Activated T-cell treated with anti-CD3 and anti-CD28 coated beads, Interleukin-2, amount 50 U/mL, for 4 hours (primary cell): ENCODE data around the gene STRADB. TPM values are rescaled to one million over a fixed set of nuclear protein-coding genes. Genes with fewer than 3 reads are reported as not detected.
"Not testable (repeated sequence)": the region's sequence is repeated elsewhere in the genome, so short reads cannot be mapped to it uniquely, and the experiment has no call there.

Source experiments
- ATAC-seq, 2 donors: fragments of 200-7000 bp; cut with Tn5 transposase; one replicate each; pipeline ENCODE4 v1.10.0; 2021
- DNase-seq: peaks from one replicate; pipeline ENCODE4 v3.0.0-alpha.2; 2020
- H3K27me3 Mint-ChIP-seq: one replicate; pipeline ENCODE4 v1.8.0; 2021; ENCODE audit warnings: low read depth, mixed read lengths
- H3K36me3 Mint-ChIP-seq: one replicate; pipeline ENCODE4 v1.8.0; 2022; ENCODE audit warnings: mixed read lengths; ENCODE audit not compliant: insufficient read depth
- H3K4me1 Mint-ChIP-seq: one replicate; pipeline ENCODE4 v1.8.0; 2021; ENCODE audit warnings: low read depth, mixed read lengths
- H3K4me3 Mint-ChIP-seq: one replicate; pipeline ENCODE4 v1.8.0; 2021; ENCODE audit warnings: mild to moderate bottlenecking, moderate library complexity, mixed read lengths
- H3K9me3 Mint-ChIP-seq: one replicate; pipeline ENCODE4 v1.8.0; 2021; ENCODE audit warnings: mixed read lengths
- total RNA-seq, 3 donors: library from RNA; stranded (reverse); gene quantifications; one replicate each; pipeline ENCODE4 v1.2.1, GENCODE V29; 2021

STRADB gene
- total RNA-seq, 3 donors from 2014 or later: 10.8 to 15.9 (median 11.9) TPM

DNA sequence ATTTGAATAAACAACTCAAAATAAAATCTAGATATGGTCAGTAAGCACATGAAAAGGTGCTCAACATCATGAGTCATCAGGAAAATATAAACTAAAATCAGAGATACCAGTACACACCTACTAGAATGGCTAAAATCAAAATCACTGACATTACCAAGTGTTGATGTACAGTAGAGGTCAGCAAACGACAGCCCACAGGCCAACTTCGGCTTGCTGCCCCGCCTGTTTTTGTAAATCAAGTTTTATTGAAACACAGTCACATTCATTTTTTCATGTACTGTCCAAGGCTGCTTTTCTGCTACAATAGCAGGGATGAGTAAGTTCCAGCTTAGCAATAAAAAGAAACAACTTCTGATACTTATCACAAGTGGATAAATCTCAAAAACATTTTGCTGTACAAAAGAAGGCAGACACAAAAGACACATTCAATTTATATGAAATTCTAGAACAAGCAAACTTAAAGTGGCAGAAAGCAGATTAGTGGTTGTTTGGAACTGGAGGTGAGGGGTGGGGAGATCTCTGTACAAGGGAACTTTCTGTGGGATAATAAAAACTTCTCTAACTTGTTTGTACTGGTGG, 32.4 kb upstream of the STRADB start:
- Mint-ChIP-seq H3K27me3 (no peaks in the 10 kb centered on the region), H3K4me1 (peaks cover 47% of the 10 kb centered on the region), H3K36me3 (peaks cover 4% of the 10 kb centered on the region), H3K9me3 (no peaks in the 10 kb centered on the region), H3K4me3 (no peak overlapping the region)
- ATAC-seq: no peak
- DNase-seq: no peak

DNA sequence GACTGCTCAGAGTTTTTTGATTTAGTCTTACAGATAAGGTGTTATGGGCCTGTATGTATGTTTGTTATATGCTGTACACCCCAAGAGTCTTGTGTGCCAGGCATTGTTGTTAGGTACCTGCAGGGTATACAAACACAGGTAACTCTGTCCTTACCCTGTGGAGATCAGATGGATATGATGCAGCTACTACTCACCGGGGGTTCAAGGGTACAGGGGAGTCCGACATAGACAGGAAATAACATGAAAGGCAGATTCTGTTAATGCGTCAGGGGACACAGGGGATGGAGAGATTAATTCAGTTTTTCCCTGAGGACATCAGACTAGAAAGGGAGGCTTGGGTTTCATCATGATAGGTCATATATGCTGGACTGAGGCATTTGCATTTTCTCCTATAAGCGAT, 31.6 kb upstream of the STRADB start:
- Mint-ChIP-seq H3K27me3 (no peaks in the 10 kb centered on the region), H3K36me3 (peaks cover 4% of the 10 kb centered on the region), H3K4me1 (peaks cover 48% of the 10 kb centered on the region), H3K9me3 (no peaks in the 10 kb centered on the region), H3K4me3 (no peak overlapping the region)
- DNase-seq: no peak
- ATAC-seq: peak; percentile 22 to 38

DNA sequence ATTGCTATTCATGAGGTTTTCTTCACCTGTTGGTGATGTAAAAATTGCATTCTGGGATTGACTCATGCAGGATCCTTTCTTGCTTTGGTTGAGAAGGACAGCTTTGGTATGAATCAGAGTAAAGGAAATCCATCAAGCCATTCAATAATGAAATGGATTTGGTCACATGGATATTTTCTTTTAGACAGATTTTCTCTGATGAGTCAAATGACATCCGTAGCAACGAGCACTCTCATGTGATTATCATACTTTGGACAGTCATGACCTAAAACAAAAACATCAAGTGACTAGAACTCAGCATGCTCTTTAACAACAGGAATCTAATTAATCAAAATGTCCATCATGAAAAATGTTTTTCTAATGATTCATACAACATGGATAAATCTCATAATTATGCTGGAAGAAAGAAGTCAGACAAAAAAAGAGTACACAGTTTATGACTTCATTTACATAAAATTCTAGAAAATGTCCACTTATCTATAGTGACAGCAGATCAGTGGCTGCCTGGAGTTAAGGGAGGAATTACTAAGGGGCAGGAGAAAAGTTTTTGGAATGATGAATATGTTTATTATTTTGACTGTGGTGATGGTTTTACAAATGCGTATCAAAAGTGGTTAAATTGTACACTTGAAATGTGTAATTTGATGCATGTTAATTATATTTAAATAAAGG, 31.0 kb upstream of the STRADB start:
- ATAC-seq (peak; percentile 51 to 73), DNase-seq (no peak)
- H3K27me3 Mint-ChIP-seq: no peaks in the 10 kb centered on the region
- no peak overlapping the region for H3K4me3 Mint-ChIP-seq
- peaks cover 48% of the 10 kb centered on the region for H3K4me1 Mint-ChIP-seq
- no peaks in the 10 kb centered on the region for H3K9me3 Mint-ChIP-seq
- peaks cover 4% of the 10 kb centered on the region for H3K36me3 Mint-ChIP-seq

DNA sequence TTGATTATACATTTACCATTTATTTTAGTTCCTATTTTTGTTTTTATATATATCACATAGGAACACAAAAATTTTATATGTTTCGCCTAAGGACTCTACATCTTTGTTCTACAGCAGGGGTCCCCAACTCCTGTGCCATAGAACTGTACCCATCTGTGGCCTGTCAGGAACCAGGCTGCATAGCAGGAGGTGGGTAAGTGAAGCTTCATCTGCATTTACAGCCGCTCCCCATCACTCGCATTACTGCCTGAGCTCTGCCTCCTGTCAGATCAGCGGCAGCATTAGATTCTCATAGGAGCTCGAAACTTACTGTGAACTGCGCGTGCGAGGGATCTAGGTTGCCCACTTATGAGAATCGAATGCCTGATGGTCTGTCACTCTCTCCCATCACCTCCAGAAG, 25.6 kb upstream of the STRADB start:
- peaks cover 1% of the 10 kb centered on the region for H3K36me3 Mint-ChIP-seq
- H3K4me1 Mint-ChIP-seq: peaks cover 28% of the 10 kb centered on the region
- ATAC-seq: no peak
- H3K27me3 Mint-ChIP-seq: no peaks in the 10 kb centered on the region
- H3K9me3 Mint-ChIP-seq: no peaks in the 10 kb centered on the region
- H3K4me3 Mint-ChIP-seq: no peak overlapping the region
- DNase-seq: no peak

DNA sequence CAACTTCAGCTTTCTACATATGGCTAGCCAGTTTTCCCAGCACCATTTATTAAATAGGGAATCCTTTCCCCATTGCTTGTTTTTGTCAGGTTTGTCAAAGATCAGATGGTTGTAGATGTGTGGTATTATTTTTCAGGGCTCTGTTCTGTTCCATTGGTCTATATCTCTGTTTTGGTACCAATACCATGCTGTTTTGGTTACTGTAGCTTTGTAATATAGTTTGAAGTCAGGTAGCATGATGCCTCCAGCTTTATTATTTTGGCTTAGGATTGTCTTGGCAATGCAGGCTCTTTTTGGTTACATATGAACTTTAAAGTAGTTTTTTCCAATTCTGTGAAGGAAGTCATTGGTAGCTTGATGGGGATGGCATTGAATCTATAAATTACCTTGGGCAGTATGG, 23.2 kb upstream of the STRADB start:
- H3K4me3 Mint-ChIP-seq, H3K27me3 Mint-ChIP-seq, H3K36me3 Mint-ChIP-seq, DNase-seq, ATAC-seq, H3K9me3 Mint-ChIP-seq: not testable (repeated sequence)
- H3K4me1 Mint-ChIP-seq: peaks cover 33% of the 10 kb centered on the region

DNA sequence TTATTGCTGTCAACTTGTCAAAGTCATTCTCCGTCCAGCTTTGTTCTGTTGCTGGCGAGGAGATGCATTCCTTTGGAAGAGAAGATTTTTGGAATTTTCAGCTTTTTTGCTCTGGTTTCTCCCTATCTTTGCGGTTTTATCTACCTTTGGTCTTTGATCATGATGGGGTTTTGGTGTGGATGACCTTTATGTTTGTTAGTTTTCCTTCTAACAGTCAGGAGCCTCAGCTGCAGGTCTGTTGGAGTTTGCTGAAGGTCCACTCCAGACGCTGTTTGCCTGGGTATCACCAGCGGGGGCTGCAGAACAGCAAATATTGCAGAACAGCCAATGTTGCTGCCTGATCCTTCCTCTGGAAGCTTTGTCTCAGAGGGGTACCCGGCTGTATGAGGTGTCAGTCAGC, 21.7 kb upstream of the STRADB start:
- not testable (repeated sequence) for H3K27me3 Mint-ChIP-seq, DNase-seq

DNA sequence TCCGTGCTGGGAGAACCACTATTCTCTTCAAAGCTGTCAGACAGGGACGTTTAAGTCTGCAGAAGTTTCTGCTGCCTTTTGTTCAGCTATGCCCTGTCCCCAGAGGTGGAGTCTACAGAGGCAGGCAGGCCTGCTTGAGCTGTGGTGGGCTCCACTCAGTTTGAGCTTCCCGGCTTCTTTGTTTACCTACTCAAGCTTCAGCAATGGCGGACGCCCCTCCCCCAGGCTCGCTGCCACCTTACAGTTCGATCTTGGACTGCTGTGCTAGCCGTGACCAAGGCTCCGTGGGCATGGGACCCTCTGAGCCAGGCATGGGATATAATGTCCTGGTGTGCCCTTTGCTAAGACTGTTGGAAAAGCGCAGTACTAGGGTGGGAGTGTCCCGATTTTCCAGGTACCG, 21.2 kb upstream of the STRADB start:
- not testable (repeated sequence) for H3K36me3 Mint-ChIP-seq, ATAC-seq, H3K9me3 Mint-ChIP-seq, DNase-seq, H3K27me3 Mint-ChIP-seq, H3K4me3 Mint-ChIP-seq
- peaks cover 45% of the 10 kb centered on the region for H3K4me1 Mint-ChIP-seq

More for the DNA sequence above, 21.7 kb upstream of the STRADB start:
- not testable (repeated sequence) for H3K36me3 Mint-ChIP-seq, H3K9me3 Mint-ChIP-seq, ATAC-seq, H3K4me3 Mint-ChIP-seq
- H3K4me1 Mint-ChIP-seq: peaks cover 43% of the 10 kb centered on the region

DNA sequence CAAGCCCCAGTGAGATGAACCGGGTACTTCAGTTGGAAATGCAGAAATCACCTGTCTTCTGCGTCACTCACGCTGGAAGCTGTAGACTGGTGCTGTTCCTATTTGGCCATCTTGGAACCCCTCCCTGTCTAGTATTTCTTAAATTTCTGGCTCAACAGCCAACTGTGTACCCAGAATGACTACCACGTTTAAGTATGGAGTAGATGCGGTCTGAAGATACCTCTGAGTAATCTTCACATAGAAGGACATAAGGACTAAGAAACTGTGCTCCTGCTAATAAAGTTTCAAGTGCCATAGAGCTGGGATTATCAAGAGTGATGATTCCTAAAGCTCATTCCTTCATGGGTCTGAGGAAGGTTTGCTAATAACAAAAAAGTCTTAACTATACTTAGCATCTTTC, 20.7 kb upstream of the STRADB start:
- Mint-ChIP-seq H3K4me1 (peaks cover 48% of the 10 kb centered on the region), H3K27me3 (no peaks in the 10 kb centered on the region), H3K4me3 (no peak overlapping the region), H3K9me3 (no peaks in the 10 kb centered on the region), H3K36me3 (peaks cover 6% of the 10 kb centered on the region)
- DNase-seq (no peak), ATAC-seq (no peak)

DNA sequence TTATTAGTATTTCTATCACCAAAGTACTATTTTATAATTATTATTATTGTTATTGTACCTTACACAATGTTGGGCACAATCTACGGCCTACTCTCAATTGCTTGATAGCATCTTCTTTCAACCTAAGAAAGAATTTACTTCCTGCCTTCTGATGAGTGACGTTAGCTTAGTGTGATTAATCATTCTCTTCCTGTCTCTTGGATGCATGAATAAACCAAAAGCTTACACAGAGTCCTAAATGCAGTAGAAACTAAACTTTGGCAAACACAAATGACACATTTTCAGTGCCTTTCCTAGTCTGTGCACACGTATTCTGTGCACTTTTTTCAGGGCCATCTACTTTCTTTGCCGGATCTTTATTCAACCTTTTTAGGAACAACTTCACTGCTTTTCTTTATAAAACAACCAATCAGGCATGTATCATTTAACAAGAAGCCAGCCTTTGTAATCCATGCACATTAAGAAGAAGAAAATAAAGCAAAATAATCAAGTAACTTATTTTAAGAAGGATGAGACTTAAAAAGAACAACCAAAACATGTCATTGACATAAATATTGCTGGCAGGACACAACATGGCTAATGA, 19.4 kb upstream of the STRADB start:
- no peak for DNase-seq
- H3K4me1 Mint-ChIP-seq: peaks cover 54% of the 10 kb centered on the region

DNA sequence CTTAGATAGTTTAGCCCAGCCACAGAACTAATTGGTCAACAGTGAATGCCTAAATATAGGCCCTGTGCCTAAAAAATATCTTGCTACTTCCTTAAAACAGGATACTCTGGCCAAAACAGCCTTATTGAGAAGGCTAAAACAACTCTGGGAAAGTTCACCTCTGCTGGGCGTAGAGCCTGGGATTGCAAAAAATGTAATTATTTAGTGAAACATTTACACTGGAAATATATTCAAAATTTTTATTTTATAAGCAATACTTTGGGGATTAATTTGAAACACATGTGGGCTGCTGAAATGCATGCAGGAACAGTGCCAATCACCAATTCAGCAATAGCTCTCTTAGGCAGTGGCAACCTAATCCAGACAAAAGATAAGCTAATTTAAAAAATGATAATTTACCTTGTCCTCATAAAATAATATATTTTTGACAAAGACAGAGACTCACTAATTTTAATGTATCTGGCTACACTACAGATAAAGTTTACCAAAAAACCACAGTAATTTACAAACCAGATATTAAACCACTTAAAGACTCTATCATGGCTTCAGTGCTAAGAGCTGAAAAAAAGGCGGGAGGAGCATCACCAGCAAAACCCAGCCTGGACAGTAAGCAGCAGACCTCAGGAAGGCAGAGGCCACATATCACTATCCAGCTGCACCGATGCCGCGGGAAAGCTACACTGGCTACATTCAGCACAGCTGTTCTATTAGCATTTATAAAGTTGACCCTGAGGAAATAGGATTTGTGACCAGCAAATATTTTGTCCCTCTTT, 18.7 kb upstream of the STRADB start:
- peaks cover 60% of the 10 kb centered on the region for H3K4me1 Mint-ChIP-seq
- no peak for ATAC-seq
- H3K36me3 Mint-ChIP-seq: peaks cover 7% of the 10 kb centered on the region
- DNase-seq: no peak
- no peaks in the 10 kb centered on the region for H3K9me3 Mint-ChIP-seq
- no peaks in the 10 kb centered on the region for H3K27me3 Mint-ChIP-seq
- no peak overlapping the region for H3K4me3 Mint-ChIP-seq

More for the DNA sequence above, 19.4 kb upstream of the STRADB start:
- Mint-ChIP-seq H3K9me3 (no peaks in the 10 kb centered on the region), H3K27me3 (no peaks in the 10 kb centered on the region), H3K36me3 (peaks cover 6% of the 10 kb centered on the region), H3K4me3 (peak overlapping the region; percentile 46)
- peak; percentile 99 for ATAC-seq

DNA sequence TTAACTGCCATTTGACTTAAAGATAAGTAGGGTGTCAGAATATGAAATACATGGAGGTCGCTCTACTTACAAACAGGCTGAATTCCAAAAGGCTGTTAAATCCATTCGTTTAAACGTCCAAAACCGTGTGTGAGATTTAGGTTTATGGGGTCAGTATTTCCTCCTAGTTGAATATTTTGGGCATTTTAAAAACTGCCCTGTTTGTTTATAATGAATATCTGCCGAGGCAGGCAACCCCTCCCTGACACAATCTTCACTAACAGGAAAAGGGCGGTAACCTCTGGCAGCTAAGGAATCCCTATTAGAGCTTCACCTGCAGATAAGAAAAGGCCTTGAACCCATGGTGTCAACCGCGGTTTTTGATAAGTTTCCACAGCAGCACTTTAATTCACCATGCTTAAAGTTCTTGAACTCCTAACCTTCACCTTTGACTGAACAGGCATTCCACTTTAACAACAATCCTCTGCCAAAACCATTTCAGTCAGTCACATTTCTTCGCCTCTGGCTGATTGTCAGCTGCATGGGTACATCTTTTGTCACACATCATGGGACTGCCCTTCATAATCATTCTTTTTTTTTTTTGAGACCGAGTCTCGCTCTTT, 18.0 kb upstream of the STRADB start:
- ATAC-seq (no peak), DNase-seq (no peak)
- H3K27me3 Mint-ChIP-seq: no peaks in the 10 kb centered on the region
- peaks cover 7% of the 10 kb centered on the region for H3K36me3 Mint-ChIP-seq
- no peaks in the 10 kb centered on the region for H3K9me3 Mint-ChIP-seq
- peaks cover 62% of the 10 kb centered on the region for H3K4me1 Mint-ChIP-seq
- no peak overlapping the region for H3K4me3 Mint-ChIP-seq

DNA sequence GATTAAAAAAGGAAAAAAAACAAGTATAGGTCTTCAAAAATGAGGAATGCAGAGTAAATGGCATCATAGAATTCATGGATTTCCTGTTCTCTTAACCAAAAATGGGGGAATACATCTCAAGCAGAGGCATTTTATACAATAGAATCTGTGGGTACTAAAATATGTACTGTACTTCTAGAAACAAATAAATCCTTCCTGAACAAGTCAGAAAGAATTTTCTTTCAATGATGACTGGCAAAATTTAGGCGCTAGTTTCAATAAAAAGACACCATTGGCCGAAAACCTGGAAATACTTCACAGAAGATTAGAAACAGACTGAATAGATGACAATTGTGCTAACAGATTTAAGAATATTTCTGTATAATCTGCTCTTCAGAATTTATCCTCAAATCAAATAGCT, 15.4 kb upstream of the STRADB start:
- Mint-ChIP-seq H3K4me1 (peaks cover 73% of the 10 kb centered on the region), H3K9me3 (no peaks in the 10 kb centered on the region), H3K36me3 (peaks cover 9% of the 10 kb centered on the region), H3K27me3 (no peaks in the 10 kb centered on the region), H3K4me3 (no peak overlapping the region)
- DNase-seq (no peak), ATAC-seq (no peak)

DNA sequence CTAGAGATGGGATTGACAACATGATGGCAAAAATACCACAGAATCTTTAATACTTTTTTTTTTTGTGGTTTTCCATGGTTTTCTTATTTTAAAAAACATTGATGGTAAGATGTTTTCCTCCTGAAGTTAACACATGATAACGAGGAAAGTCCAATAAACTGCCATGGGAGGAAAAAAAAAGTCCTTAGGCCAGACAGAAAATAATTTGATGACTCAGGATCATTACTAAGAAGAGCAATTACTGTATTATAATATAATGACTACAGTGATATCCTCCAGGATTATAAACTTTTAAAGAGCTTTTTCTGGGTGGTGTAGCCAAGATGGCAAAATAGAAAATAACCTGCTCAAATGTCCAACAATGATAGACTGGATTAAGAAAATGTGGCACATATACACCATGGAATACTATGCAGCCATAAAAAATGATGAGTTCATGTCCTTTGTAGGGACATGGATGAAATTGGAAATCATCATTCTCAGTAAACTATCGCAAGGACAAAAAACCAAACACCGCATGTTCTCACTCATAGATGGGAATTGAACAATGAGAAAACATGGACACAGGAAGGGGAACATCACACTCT, 12.1 kb upstream of the STRADB start:
- peaks cover 47% of the 10 kb centered on the region for H3K4me1 Mint-ChIP-seq
- not testable (repeated sequence) for H3K4me3 Mint-ChIP-seq, DNase-seq, H3K36me3 Mint-ChIP-seq, ATAC-seq, H3K27me3 Mint-ChIP-seq, H3K9me3 Mint-ChIP-seq

DNA sequence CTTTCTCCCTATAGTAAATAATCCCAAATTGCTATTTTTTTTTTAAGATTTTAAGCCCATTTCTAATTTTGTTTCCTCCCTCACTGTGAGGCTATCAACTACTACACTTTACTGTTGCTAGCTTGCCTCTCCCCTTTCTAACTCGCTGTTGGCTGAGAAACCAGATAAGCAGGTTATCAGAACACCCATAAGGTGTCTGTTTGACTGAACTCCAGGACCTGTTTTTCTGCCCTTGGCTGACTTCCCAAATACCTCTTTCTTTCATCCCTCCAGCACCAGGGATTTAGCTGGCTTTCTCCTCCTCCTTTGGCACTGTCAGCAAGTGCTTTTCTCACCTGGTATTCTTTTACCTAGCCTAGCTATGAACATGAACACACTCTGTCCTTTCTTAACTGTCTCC, 11.4 kb upstream of the STRADB start:
- Mint-ChIP-seq H3K27me3 (no peaks in the 10 kb centered on the region), H3K36me3 (peaks cover 6% of the 10 kb centered on the region), H3K9me3 (no peaks in the 10 kb centered on the region), H3K4me3 (no peak overlapping the region), H3K4me1 (peaks cover 45% of the 10 kb centered on the region)
- ATAC-seq (no peak), DNase-seq (no peak)
